BLaER1 (cell line): ENCODE results near the gene PPM1E.

Experiments used
- H3K27ac ChIP-seq: shearing (Covaris generic); formaldehyde crosslinking; 2 replicates; pipeline ENCODE4 v1.8.1; 2022
- H3K27me3 ChIP-seq: shearing (Covaris generic); formaldehyde crosslinking; 2 replicates; pipeline ENCODE4 v1.8.1; 2022
- H3K36me3 ChIP-seq: shearing (Covaris generic); formaldehyde crosslinking; 2 replicates; pipeline ENCODE4 v1.8.1; 2022
- H3K4me1 ChIP-seq: shearing (Covaris generic); formaldehyde crosslinking; 2 replicates; pipeline ENCODE4 v1.8.1; 2022
- H3K4me2 ChIP-seq: shearing (Covaris generic); formaldehyde crosslinking; 2 replicates; pipeline ENCODE4 v1.8.1; 2022
- H3K4me3 ChIP-seq: shearing (Covaris generic); formaldehyde crosslinking; 2 replicates; pipeline ENCODE4 v1.8.1; 2022
- H3K9ac ChIP-seq: shearing (Covaris generic); formaldehyde crosslinking; 2 replicates; pipeline ENCODE4 v1.8.1; 2022
- H3K9me3 ChIP-seq: shearing (Covaris generic); formaldehyde crosslinking; 2 replicates; pipeline ENCODE4 v1.8.1; 2022
- H4K20me1 ChIP-seq: shearing (Covaris generic); formaldehyde crosslinking; 2 replicates; pipeline ENCODE4 v1.8.1; 2022
- Cebpa-rat ChIP-seq: shearing (Covaris generic); IDR thresholded peaks from 2 replicates; pipeline ENCODE4 v1.8.1; 2022

Gene PPM1E

DNA sequence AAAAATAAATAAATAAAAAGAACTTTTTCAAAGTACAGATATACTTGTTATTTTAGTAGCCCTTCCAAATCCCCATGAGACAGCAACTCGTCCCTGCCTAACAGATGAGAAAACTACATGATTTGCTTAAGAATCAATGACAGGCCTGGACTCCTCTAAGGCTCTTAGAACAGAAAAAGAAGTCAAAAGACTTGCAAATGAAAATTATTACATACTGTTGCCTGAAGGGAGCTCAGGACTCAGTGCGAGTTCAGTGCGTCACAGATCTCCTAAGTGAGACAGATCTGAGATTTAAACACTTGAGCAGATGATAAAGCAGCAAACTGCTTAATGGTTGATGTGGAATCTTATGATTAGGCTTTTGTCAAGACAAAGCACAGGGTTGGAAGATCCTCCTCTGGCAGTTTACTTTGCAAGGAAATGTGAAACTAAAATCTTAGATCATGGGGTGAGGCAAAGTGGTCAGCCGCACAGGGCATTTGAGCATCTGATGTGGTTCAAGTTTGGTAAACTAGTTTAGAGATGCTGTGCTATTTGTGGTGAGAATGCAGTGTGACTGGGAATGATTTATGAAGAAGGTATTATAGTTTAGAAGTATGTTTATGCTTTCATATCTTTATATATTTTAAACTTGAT lies 212.9 kb downstream of the PPM1E start:
- H3K4me3 ChIP-seq = no peak overlapping the region
- H3K27ac ChIP-seq = no peak overlapping the region
- H3K9me3 ChIP-seq = no peaks in the 10 kb centered on the region
- peaks cover 17% of the 10 kb centered on the region for H3K4me1 ChIP-seq
- TF ChIP-seq Cebpa-rat = no peak
- no peaks in the 10 kb centered on the region; the same call in 1 of the 2 replicates for H3K36me3 ChIP-seq
- H3K4me2 ChIP-seq = peak overlapping the region; percentile 60
- 0 out of 2 replicates have a peak overlapping the region, but pooled peaks have one; percentile 7 for H3K9ac ChIP-seq
- no peaks in the 10 kb centered on the region for H3K27me3 ChIP-seq
- H4K20me1 ChIP-seq = no peaks in the 10 kb centered on the region

DNA sequence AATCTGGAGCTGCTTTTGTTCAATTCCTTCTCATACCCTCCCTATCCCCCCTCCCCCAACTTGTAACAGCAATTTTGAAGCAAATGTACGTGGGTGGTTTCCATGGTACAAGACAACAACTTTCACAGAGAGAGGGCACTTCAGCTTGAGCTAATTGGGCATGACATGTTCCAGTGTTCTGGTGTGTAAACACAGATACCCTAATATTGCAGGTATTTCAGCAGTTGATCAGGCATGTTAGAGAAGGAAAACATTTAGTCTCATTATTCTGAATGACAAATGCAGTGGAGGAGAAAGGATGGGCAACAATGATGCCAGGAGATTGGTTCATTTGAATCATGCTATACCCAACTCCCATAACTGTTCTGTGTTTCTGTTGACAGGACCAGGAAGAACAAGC lies 213.5 kb downstream of the PPM1E start:
- no peaks in the 10 kb centered on the region for H3K27me3 ChIP-seq
- peaks cover 24% of the 10 kb centered on the region for H3K4me1 ChIP-seq
- H3K4me2 ChIP-seq = peak overlapping the region; percentile 60
- H3K36me3 ChIP-seq = no peaks in the 10 kb centered on the region; the same call in 1 of the 2 replicates
- H3K9ac ChIP-seq = 0 out of 2 replicates have a peak overlapping the region, but pooled peaks have one; percentile 7
- H4K20me1 ChIP-seq = no peaks in the 10 kb centered on the region
- no peak overlapping the region for H3K4me3 ChIP-seq
- H3K9me3 ChIP-seq = no peaks in the 10 kb centered on the region
- TF ChIP-seq Cebpa-rat = no peak
- H3K27ac ChIP-seq = no peak overlapping the region

DNA sequence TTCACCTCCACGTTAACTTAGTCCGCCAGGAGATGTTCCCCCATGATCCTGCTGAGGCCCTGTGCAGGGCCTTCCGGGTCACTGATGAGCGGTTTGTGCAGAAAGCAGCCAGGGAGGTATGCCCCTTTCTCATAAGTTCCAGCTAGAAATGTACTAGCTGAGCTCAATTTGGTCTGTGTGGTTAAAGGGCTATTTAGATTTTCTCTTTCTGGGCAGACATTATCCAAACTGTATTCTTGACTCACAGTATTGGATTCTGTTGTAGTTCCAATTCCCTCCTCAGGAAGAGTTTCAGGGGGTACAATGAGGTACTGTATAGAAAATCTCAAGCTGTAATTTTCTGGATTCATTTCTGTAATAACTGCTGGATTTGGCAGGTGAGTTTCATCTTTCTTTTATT lies 214.0 kb downstream of the PPM1E start:
- H3K4me3 ChIP-seq = no peak overlapping the region
- peaks cover 28% of the 10 kb centered on the region for H3K4me1 ChIP-seq
- H3K9me3 ChIP-seq = no peaks in the 10 kb centered on the region
- no peaks in the 10 kb centered on the region; the same call in 1 of the 2 replicates for H3K36me3 ChIP-seq
- H4K20me1 ChIP-seq = no peaks in the 10 kb centered on the region
- no peak overlapping the region for H3K9ac ChIP-seq
- TF ChIP-seq Cebpa-rat = no peak
- H3K27me3 ChIP-seq = no peaks in the 10 kb centered on the region
- no peak overlapping the region for H3K27ac ChIP-seq
- peak overlapping the region; percentile 60 for H3K4me2 ChIP-seq

GRCh38 chr17:58970609-58971450 lies 215.2 kb downstream of the PPM1E start:
- Histone ChIP-seq H3K4me2 (no peak overlapping the region), H4K20me1 (no peaks in the 10 kb centered on the region), H3K9ac (no peak overlapping the region), H3K27ac (no peak overlapping the region), H3K4me1 (peaks cover 35% of the 10 kb centered on the region), H3K9me3 (no peaks in the 10 kb centered on the region), H3K36me3 (no peaks in the 10 kb centered on the region; the same call in 1 of the 2 replicates), H3K4me3 (no peak overlapping the region), H3K27me3 (no peaks in the 10 kb centered on the region)
- TF ChIP-seq Cebpa-rat = no peak

- no peak overlapping the region for H3K9ac ChIP-seq
- no peaks in the 10 kb centered on the region for H3K9me3 ChIP-seq
- no peak overlapping the region for H3K27ac ChIP-seq
- H3K36me3 ChIP-seq = no peaks in the 10 kb centered on the region; the same call in 1 of the 2 replicates
- peaks cover 26% of the 10 kb centered on the region for H3K4me1 ChIP-seq
- TF ChIP-seq Cebpa-rat = no peak
- H3K4me3 ChIP-seq = no peak overlapping the region
- no peak overlapping the region; the same call in 1 of the 2 replicates for H3K4me2 ChIP-seq
- no peaks in the 10 kb centered on the region for H3K27me3 ChIP-seq
- no peaks in the 10 kb centered on the region for H4K20me1 ChIP-seq
Observed at GRCh38 chr17:58974354-58974753, 218.7 kb downstream of the PPM1E start.

DNA sequence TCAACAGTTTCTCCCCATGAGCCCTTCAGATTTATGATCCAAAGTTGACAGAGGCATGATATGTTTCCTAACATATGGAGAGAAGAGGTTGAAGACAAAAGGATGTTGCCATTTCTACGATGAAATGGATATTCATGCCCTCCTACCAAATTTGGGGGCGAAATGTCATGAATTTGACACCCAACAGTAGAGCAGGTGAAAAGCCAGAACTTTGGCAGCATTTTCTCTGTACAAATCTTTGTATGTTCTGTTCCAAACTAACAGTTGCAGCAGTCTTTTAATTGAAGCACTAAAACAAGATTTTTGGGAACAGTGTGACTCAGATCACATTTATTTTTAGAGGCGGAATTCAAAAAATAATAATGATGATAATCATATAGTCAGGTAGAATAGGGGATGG lies 220.9 kb downstream of the PPM1E start:
- Histone ChIP-seq H3K9me3 (no peaks in the 10 kb centered on the region), H3K4me2 (no peak overlapping the region), H3K36me3 (peaks cover 8% of the 10 kb centered on the region; the same call in 1 of the 2 replicates), H3K4me1 (peaks cover 22% of the 10 kb centered on the region), H3K27me3 (no peaks in the 10 kb centered on the region), H3K4me3 (no peak overlapping the region), H3K9ac (no peak overlapping the region), H3K27ac (no peak overlapping the region), H4K20me1 (no peaks in the 10 kb centered on the region)
- no peak for TF ChIP-seq Cebpa-rat

DNA sequence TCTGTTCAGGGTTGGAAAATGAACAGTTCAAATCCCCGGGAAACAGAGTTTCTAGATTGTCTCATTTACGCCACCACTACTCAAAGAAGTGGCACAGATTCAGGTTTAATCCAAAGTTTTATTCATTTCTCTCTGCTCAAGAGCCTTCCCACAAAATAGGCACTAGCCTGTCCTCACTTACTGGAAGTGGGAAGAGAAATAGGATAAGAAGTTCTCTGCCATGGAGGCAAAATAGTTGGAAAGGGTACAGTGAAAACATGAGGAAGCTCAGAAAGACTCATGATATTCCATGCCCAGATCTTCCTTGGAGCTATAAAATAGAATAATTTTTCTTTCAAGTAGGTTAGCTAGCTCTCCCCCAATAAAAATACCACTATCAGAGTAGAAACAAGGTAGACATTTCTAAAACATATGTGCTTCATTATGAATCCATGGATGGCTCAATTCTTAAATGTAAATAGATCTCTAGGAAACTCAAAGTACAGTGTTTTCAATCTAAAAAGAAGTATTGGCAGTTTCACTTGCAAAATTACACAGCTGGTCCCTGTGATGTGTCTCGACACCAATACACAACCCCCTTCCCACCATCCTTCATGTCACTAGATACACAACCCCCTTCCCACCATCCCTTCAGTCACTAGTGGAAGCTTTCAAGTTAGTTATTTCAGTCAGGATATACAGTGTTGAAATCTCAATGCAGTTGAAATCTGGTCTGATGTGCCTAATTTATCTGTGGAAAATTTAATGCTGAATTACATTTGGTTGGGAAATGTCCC lies 225.2 kb downstream of the PPM1E start:
- Histone ChIP-seq H4K20me1 (no peaks in the 10 kb centered on the region), H3K27me3 (no peaks in the 10 kb centered on the region), H3K36me3 (peaks cover 8% of the 10 kb centered on the region; the same call in 1 of the 2 replicates), H3K9me3 (no peaks in the 10 kb centered on the region), H3K4me3 (no peak overlapping the region), H3K27ac (no peak overlapping the region), H3K4me2 (no peak overlapping the region), H3K9ac (no peak overlapping the region), H3K4me1 (peaks cover 3% of the 10 kb centered on the region)
- no peak for TF ChIP-seq Cebpa-rat

DNA sequence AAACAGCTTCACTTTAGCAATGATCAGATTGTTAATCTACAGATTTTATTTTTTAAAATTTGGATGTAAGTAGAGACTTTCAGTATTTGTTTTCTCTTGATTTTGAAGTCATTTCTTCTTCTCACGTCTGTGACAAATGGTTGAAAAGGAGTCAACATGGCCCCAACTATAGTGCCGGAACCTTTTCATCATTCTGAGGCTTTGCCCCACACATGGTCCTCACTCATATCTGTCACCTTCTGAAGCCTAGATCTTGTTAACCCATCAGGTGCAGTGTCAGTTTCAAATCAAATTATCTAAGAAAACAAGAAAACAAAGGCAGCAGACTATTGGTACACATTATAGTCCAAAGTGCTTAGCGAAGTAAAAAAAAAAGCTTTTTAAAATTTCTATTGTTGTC lies 227.0 kb downstream of the PPM1E start:
- H3K9ac ChIP-seq = no peak overlapping the region
- peaks cover 8% of the 10 kb centered on the region; the same call in 1 of the 2 replicates for H3K36me3 ChIP-seq
- no peak overlapping the region for H3K4me2 ChIP-seq
- no peaks in the 10 kb centered on the region for H3K27me3 ChIP-seq
- no peaks in the 10 kb centered on the region for H3K9me3 ChIP-seq
- TF ChIP-seq Cebpa-rat = no peak
- H3K4me1 ChIP-seq = no peaks in the 10 kb centered on the region
- H3K27ac ChIP-seq = no peak overlapping the region
- H4K20me1 ChIP-seq = no peaks in the 10 kb centered on the region
- no peak overlapping the region for H3K4me3 ChIP-seq

DNA sequence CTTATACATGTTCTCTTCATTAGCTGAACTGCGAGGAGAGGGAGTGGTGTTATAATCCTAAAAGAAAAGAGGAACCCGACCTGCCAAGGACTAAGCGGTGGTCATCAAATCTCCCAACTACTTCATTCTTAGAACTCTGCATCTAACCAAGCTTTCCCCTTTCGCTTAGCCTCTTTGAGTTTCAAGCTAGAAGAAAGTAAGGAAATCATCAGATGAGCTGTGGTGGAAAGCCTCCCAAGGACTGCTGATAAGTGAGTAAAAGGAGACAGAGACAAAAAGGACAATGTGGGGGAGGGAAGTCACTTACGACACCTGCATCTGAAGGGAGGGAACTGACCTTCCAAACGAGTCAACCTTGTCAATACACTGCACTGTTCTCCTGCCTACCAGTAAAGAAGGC lies 229.7 kb downstream of the PPM1E start:
- Histone ChIP-seq H3K36me3 (peaks cover 4% of the 10 kb centered on the region; the same call in 1 of the 2 replicates), H3K9me3 (no peaks in the 10 kb centered on the region), H3K4me3 (no peak overlapping the region), H3K9ac (no peak overlapping the region), H3K4me1 (no peaks in the 10 kb centered on the region), H3K4me2 (no peak overlapping the region), H3K27ac (no peak overlapping the region), H3K27me3 (no peaks in the 10 kb centered on the region), H4K20me1 (no peaks in the 10 kb centered on the region)
- no peak for TF ChIP-seq Cebpa-rat
